ENCODE data around the gene ABCB11.

DNA sequence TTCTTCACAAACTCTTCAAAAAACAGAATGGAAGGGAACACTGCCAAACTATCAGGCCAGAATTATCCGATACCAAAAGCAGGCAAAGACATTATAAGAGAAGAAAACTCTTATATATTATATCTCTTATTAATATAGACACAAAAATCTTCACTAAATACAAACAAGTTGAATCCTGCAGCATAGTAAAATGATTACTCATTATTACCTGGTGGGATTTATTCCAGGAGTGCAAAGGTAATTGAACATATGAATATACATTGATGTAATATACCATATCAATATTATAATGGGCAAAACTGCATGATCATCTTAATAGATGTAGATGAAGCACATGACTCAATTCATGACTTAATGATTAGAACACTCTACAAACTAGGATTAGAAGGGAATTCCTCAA, 25.1 kb downstream of the ABCB11 start:
- TF ChIP-seq, protein P1, sequence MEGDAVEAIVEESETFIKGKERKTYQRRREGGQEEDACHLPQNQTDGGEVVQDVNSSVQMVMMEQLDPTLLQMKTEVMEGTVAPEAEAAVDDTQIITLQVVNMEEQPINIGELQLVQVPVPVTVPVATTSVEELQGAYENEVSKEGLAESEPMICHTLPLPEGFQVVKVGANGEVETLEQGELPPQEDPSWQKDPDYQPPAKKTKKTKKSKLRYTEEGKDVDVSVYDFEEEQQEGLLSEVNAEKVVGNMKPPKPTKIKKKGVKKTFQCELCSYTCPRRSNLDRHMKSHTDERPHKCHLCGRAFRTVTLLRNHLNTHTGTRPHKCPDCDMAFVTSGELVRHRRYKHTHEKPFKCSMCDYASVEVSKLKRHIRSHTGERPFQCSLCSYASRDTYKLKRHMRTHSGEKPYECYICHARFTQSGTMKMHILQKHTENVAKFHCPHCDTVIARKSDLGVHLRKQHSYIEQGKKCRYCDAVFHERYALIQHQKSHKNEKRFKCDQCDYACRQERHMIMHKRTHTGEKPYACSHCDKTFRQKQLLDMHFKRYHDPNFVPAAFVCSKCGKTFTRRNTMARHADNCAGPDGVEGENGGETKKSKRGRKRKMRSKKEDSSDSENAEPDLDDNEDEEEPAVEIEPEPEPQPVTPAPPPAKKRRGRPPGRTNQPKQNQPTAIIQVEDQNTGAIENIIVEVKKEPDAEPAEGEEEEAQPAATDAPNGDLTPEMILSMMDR (IDR thresholded peaks at IDR 0.05; ENCODE audit: low read depth, low read length): no peak
- TF ChIP-seq EZH2phosphoT487 (IDR thresholded peaks at IDR 0.05; ENCODE audit: low read depth): no peak

Data from OCI-LY3 (cell line).